GM18868 (cell line): ENCODE measurements around the gene UNC5C.

ENCODE experiments used
- ATAC-seq: cut with Tn5 transposase; IDR thresholded peaks from one replicate; pipeline ENCODE4 v1.9.1; 2021; ENCODE audit warnings: mild to moderate bottlenecking, moderate library complexity; ENCODE audit not compliant: unreplicated experiment

Gene UNC5C

DNA sequence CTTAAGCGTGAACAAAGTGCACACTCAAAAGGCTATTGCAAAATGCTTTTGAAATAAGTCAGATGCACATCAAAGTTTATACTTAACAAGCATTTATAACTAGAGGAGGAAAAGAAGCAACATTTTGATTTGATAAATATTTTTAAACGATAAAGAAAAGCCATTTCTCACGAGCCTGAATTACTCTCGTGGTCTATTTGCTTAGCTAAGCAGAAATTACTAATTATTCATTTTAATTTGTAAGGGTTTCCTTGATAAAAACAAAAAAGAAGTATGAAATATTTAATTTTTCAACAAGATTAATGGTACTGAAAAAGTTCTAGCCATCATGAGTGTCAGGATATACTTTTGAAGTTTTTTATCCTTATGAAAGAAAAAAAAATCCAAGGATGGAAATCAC lies 78.2 kb downstream of the UNC5C start:
- ATAC-seq: no peak

DNA sequence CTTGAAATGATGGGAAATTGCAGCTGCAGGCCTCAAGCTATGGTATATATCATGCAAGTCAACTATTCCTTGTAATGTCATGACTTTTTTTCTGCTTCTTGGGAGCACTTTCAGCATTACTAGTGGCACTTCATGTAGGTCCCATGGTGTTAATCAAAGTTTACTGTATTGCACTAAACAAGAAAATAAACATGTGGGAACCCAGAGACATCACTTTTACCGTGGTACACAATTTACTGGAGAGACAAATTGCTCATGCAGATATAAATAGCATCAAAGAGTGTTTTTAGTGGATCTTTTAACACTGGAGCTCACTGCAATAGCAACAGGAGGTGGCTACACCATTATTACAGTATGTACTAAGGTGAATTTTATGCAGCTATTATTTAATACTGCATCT lies 79.2 kb downstream of the UNC5C start:
- ATAC-seq: no peak

DNA sequence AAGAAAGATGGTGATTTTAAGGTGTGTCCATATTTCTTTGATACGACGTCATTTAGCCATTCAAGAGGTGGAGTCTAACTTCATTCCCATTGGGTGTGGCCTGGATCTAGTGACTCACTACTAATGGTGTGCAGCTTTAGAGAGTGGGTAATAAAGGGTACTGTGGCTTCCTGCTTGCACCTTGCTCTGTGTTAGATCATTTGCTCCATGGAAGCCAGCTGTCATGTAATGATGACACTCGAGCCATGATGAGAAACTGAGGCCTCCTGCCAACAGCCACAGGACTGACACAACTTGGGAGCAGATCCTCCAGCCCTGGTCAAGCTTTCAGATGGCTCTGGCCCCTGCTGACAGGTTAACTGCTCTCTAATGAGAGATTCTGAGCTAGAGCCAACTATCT lies 82.0 kb downstream of the UNC5C start:
- no peak for ATAC-seq

DNA sequence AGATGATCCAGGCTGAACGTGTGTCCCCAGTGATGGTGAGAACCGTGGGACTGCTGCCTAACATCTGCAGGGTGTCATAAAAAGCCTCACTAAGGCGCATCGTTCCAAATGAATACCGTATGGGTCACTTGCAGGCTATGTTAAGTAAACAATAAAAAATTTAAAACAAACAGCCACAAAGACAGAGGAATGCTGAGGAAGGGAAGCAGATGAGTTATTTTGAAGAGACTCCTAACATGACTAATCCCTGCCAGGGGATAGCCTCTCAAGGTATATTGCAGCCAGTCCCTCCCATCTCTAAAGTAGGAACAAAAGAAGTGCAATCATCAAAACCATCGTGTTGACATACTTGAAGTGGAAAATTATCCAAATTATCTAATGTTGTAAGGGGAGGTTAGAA lies 83.8 kb downstream of the UNC5C start:
- ATAC-seq: no peak

DNA sequence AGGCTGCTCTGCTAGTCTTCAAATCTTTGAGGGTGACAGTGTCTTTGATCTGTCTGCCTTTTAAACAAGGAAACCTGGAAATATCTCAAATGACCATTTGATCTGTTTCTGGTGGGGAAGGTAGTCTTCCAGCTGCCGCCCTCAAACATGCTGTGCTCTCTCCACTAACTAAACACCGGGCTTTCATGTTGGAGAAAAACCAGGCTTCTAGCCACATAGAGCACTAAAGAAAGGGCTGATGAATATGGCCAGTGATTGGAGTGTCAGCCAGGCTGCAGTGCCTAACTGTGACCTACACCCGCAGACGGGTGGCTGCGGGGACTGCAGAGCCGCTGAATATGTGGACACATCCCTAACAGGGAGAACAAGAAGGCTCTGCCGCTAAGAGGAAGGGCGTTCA lies 85.9 kb downstream of the UNC5C start:
- ATAC-seq: no peak

DNA sequence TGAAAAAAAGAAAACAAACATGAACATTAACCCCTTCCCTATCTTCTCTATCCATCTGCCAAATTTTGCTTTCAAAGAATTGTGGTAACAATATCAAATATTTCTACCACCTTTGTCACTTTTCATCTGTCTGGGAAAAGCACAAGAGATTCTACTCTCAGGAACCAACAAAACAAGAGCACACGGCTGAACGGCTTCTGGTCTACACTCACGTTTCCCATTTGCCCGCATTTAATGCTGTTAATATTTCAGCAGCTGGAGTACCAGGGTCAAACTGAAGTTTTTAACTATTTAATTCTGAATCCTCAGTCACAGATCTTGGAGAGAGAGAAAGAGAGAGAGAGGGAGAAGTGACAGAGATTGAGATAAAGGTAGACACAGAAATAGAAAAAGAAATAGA lies 91.4 kb downstream of the UNC5C start:
- ATAC-seq: no peak

DNA sequence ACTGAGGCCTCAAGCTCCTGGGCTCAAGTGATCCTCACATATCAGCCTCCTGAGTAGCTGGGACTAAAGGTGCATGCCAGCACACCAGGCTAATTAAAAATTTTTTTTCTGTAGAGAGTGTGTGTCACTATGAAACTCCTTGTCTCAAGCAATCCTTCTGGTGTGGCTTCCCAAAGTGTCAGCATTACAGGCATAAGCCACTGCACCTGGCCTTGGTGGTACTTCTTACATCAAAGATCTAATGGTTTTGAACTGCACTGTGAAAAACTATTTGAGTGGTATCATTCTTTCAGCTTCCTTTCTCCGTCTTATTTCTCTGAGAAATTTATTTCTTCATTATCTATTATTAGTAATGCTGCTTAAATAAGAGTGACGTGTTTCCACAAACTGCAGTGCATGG lies 98.5 kb downstream of the UNC5C start:
- ATAC-seq: no peak

DNA sequence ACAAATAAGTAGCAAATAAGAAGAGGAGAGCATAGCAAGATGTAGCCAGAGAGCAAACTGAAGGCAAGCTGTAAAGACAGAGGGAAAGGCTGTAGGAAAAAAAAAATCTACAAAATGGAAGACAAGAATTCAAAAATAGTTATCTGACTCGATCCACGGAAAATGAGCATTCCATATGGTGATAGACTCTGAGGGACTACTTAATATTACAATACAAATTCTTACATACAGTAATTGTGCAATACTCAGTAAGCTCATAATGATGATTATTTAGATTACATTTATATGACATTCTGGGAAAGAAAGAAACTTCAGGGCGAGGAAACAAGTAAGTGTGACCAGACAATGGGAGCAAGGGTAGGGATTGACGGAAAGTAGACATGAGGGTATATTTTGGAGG lies 102.6 kb downstream of the UNC5C start:
- ATAC-seq: no peak

DNA sequence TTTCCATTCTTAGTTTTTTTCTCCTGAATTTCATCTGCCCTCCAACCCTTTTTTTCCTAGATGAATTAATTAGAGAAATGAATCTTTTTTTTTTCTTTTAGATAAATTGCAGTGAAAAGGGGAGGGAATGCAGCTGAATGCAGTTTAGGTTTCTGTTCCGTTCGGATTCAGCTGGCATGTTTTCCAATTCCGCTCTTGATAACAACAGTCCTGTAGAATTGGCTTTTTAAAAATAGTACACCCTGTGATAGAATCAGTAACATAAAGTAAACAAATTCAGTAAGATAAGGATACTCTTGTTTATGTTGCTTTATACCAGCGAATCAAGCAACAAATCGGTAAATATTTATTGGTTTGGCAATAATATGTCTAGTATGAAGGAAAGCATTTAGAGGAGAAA lies 103.5 kb downstream of the UNC5C start:
- no peak for ATAC-seq

DNA sequence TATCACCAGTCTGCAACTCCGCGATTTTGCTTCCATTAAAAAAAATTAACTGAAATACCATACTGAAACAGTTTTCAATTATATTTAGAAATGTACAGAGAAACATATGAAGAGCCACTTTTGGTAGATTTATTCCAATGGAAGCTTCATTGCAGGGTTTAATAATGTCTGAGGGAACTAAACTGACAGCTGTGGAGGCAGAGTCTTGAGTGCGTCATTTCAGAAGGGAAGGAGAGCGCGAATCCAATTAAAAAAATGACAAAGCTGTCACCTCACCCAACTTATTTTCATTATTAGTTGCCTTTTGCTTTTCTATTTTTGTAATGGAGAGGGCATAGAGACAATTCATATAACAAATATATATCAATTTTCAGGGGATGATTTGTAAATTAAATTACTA lies 104.0 kb downstream of the UNC5C start:
- ATAC-seq: no peak

DNA sequence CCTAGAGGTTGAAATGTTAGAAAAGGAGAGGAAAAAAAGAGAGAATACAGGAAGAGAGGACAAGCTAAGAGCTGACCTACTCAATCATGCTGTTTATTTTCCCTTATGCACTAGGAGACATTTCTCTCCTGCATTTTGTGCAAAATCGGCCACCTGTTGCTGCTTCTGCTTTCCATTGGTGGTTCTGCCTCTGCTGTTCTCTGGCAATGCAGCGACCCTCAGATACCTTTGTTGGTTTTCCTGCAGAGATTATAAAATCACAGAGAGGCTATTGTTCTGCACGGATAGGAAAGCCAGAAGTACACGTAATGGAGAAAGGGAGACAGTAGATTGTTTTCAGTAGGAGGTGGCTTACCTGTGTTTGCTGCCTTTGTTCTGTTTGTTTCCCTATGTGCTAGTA lies 108.9 kb downstream of the UNC5C start:
- no peak for ATAC-seq

DNA sequence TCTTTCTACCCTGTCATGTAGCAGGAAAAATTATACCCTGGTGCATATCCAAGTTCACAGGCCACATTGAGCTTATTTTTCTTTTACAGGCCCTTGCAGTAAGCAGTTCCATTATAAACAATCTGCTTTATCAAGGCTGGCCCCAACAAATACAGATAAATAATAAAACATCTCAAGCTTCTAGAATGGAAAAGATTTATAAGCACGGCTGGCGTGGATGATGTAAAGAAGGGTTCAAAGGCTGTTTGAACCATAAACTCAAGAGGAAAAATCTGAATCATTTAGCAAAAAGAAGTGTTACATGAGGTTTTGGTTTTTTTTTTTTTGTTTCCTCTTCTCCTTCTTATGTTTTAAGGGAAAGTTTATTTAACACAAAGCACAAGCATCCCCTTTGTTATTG lies 109.7 kb downstream of the UNC5C start:
- ATAC-seq: no peak

DNA sequence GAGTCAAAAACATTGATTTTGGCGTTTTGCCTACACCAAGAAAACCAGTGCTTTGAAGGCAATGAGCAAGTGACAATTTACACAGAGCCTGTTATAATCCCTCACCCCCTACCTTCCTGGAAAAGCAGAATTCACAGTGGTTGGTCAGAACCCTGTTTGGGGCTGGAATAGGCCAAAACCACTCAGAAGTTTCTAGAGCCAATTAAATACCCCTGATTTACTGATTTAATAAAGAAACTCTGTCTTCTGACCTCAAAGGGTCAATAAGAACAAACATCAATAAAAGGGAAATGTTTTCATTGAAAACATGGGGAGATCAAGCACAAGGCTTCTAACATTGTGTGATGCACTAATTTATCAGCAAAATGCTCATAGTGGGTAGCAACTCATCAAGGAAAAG lies 116.3 kb downstream of the UNC5C start:
- no peak for ATAC-seq

DNA sequence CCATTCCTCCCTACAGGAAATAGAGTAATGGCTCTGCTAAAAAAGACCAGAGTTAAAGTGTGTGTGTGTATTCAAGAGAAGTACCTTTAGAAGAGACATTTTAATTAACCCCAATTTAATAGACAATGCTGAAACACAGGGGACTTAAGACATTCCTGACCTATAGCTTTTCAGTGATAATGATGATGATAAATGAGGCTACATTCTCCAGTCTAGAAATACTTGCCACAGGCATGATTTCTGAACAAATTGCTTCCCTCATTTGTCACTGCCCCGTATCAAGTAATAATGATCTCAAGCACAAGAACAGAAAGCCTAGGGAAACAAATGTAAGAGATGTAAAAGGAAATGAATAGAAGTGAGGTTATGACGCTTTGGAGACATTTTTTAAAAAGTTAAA lies 117.1 kb downstream of the UNC5C start:
- ATAC-seq: no peak

DNA sequence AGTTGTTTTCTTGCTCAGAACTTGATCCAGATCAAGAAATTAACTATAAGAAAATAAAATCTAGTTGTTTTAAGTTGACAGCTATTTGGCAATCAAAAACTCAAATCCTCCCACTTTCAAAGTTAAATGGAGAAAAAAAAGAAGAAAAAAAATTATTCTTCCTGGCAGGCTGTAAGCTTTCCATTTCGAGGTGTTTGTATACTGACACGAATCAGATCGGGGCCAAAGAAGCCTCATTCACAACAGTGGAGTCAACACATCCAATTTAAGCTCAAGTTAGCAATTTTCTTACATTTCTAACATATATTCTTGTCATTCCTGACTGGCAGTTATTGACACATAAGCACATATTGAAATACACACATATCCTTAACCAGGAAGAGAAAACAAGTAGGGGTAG lies 119.4 kb downstream of the UNC5C start:
- no peak for ATAC-seq

DNA sequence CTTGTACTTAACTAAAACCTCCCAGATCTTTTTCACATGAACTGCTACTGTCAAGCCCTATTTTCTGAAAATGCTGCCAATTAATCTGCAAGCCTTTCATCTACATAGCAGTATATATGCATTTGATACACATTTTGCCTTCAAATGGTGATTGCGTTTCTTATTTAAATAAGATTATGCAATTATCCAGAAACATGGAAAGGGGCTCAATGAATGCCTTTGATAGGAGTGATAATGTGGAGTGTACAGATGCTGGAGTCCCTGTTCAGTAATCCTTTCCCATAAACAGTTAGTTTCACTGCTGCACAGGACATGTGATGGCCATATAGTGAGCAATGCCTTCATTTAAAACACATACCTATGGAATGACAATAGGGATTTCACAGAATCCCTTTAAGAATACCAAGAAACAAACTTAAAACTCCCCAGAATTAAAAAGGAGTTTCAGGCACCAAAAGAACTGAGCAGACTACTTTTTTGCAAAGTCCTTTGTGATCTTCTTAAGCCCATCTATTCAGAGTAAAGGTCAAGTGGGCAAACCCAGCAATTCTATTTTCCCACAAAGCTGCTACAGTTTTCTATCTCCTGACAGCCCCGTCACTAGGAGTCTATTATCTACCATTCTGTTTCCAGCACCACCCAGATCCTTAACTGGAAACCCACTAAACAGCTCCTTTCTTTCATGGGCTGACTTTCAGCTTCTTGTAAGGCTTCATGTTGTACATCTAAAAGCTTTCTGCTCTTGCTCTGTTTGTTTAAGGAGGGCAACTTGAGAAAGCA lies 120.3 kb downstream of the UNC5C start:
- ATAC-seq: no peak

DNA sequence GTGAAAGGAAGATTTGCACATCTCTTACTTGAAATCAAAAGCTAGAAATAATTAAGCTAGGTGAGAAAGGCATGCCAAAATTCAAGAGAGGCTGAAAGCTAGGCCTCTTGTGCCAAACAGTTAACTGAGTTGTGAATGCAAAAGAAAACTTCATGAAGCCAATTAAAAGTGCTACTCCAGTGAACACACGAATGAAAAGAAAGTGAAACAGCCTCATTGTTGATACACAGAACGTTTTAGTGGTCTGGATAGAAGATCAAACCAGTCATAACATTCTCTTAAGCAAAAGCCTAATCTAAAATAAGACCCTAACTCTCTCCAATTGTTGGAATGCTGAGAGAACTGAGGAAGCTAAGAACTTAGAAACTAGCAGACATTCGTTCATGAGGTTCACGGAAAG lies 122.3 kb downstream of the UNC5C start:
- no peak for ATAC-seq

DNA sequence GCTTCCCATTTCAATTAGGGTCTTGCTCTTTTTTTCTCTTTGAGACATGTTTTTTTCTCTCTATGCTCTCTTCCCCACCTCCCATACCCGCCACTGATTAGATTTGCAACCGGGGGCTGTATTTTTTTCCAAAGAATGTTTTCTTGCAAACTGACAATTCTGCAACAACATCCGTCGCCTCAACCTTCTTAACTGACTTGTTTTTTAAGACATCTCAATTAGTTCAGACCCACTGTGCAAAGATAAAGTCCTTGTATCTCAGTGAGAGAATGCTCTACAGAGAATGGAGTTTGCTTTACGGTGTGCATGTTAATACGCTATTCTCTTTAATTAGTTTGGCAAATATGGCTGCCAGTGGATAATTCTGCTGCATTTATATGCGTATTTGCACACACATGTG lies 126.3 kb downstream of the UNC5C start:
- no peak for ATAC-seq

DNA sequence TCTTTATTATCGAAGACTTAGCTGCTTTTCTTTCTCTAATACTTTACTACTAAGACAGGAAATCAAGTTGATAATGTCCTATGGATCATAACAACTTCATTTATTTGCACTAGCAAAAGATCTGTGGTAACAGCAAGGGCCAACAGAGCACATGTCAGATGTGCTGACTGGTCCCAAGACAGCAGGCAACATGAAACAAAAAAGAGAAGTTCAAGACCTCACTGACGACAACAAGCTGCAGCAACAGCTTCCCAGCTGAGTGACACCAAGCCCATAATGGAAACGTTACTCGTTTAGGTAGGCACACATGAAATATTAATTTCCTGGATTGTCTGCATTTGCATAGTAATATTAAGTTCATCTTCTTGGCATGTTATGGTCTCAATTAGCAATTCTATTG lies 126.9 kb downstream of the UNC5C start:
- ATAC-seq: no peak

DNA sequence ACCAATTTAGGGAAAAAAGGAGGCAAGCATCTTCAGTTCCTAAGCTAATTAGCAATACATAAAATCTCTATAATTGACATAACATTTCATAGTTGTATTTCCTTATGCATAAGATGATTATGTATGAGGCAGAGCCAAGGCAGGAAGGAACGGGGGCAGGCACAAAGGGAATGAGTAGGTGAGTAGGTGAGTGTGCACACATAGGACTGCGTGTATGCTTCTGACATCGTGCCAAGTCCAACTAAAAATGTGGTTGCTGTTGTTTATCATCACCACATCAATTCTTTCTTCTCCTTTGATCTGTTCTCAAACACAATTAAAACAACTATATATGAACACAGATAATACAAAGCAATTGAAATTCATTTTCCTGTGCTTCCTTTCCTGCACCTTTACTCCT lies 131.2 kb downstream of the UNC5C start:
- ATAC-seq: no peak

DNA sequence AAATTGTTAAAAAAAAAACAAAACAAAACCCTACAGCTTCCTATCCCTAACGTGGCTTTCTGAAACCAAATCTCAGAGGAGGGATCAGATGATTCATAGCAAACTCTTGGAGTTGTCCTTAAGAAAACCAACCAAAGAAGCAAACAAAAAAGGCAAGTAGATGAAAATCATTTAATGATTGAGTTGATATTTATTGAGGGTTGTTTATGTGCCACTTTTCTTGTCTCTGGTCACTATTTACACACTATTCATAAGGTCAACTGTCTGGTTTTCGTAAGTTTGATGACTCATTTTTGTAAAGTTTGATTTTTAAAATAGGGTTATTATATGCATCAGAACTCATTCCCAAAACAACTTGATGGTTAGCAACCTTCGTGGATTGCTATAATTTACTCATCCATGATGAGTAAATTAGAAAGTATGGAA lies 133.4 kb downstream of the UNC5C start:
- no peak for ATAC-seq

DNA sequence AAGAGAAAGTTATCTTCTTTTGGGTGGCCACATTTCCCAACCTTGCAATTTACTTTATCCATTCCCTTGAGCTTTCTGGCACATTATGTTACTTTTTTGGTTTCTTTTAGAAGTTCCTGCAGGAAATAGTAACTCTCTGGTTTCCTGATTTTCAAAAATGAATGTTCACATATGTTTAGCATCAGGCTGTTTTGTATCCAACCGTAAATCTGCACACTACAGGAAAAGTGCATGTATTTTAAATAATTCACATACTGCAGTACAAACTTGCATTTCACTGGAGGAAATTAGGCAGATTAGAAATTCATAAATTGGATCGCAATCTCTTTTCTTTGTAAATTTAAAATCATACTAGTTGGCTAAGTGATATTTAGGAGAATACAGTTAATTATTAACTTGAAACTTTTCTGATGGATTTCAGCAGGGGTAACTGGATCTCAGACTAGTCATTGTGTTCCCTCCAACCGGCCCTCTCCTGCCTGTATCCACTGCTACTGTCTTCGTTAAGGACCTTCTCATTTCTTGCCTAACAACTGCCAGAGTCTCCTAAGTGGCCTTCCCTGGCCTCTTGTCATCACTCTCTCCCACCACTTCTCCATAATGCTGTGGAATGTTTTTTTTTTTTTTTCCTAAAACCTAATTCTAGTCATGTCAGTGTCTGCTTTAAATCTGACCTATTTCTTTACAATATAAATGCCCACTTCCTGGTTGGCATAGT lies 137.2 kb downstream of the UNC5C start:
- ATAC-seq: no peak
